ENCODE results near the gene CYSTM1. TPM values are rescaled to one million over a fixed set of nuclear protein-coding genes. Genes with fewer than 3 reads are reported as not detected.
A peak's percentile ranks its signal among the peaks of the same experiment; 100 is the strongest.

CYSTM1 gene
- total RNA-seq, 1 donor from 2014 or later = 24.9 TPM

DNA sequence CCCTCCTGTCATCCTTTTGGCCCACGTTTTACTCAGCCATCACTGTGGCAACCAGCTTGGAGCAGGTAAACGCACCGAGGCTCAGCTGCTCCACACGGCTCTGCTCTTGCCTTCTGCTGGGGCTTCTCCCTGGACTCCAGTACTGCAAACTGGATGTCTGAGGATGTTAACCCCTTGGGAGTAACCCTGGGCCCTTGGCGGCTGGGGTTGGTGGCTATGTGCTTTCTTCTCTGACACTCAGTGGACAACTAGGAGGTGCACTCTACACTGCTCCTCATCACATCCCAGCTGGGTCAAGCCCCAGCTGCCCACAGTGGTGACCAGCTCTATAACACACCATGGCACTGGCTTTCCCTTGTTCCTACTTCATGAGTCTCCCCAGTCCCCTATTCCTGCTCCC, 12.2 kb upstream of the CYSTM1 start:
- Mint-ChIP-seq H3K4me3 (ENCODE audit: unreplicated experiment) (no peak overlapping the region), H3K27me3 (ENCODE audit: low read depth) (peaks cover 2% of the 10 kb centered on the region), H3K4me1 (ENCODE audit: low read depth) (no peaks in the 10 kb centered on the region), H3K36me3 (ENCODE audit: low read depth) (peaks cover 2% of the 10 kb centered on the region), H3K27ac (ENCODE audit: unreplicated experiment) (peak overlapping the region; percentile 53), H3K9me3 (ENCODE audit: low read depth) (no peaks in the 10 kb centered on the region)
- DNase-seq (ENCODE audit: low spot score) = no peak
- TF ChIP-seq, protein P1, sequence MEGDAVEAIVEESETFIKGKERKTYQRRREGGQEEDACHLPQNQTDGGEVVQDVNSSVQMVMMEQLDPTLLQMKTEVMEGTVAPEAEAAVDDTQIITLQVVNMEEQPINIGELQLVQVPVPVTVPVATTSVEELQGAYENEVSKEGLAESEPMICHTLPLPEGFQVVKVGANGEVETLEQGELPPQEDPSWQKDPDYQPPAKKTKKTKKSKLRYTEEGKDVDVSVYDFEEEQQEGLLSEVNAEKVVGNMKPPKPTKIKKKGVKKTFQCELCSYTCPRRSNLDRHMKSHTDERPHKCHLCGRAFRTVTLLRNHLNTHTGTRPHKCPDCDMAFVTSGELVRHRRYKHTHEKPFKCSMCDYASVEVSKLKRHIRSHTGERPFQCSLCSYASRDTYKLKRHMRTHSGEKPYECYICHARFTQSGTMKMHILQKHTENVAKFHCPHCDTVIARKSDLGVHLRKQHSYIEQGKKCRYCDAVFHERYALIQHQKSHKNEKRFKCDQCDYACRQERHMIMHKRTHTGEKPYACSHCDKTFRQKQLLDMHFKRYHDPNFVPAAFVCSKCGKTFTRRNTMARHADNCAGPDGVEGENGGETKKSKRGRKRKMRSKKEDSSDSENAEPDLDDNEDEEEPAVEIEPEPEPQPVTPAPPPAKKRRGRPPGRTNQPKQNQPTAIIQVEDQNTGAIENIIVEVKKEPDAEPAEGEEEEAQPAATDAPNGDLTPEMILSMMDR (IDR thresholded peaks at IDR 0.05) = no peak

DNA sequence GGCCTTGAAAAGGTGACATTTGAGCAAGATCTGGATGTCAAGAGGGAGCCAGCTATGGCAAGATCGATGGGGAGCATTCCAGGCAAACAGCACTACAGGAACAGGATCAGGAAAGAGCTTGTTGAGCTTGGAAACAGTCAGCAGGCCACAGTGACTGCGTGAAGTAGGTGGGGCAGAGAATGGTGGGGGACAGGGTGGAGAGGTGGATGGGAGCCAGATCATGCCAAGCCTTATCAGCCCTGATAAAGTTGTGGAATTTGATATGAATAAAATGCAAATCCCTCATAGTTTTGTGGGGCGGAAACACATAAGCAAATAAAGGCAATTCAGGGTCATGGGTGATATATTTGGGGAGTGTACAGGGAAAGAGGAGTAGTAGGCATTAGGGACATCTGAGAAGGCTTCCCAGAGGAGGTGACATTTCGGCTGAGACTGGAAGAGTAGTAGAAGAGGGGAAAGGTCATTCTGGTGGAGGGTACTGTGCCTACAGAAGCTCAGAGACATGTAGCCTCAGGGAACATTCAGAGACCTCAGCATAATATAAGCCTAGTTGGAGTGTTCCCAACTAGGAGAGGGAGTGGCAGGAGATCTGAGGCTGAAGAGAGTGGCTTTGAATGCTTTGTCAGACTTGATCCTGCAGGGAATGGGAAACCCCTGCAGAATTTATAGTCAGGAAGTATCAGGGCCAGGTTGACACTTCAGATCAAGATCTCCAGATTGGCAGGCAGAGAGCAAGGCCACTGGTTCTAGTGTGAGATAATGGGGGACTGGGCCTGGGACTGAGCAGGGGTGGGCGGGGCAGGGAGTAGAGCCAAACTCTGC, 9.7 kb upstream of the CYSTM1 start:
- TF ChIP-seq, protein P1 (IDR thresholded peaks at IDR 0.05) = no peak
- Mint-ChIP-seq H3K9me3 (ENCODE audit: low read depth) (no peaks in the 10 kb centered on the region), H3K27ac (ENCODE audit: unreplicated experiment) (no peak overlapping the region), H3K36me3 (ENCODE audit: low read depth) (peaks cover 2% of the 10 kb centered on the region), H3K27me3 (ENCODE audit: low read depth) (peaks cover 2% of the 10 kb centered on the region), H3K4me1 (ENCODE audit: low read depth) (no peaks in the 10 kb centered on the region), H3K4me3 (ENCODE audit: unreplicated experiment) (no peak overlapping the region)
- DNase-seq (ENCODE audit: low spot score) = no peak

DNA sequence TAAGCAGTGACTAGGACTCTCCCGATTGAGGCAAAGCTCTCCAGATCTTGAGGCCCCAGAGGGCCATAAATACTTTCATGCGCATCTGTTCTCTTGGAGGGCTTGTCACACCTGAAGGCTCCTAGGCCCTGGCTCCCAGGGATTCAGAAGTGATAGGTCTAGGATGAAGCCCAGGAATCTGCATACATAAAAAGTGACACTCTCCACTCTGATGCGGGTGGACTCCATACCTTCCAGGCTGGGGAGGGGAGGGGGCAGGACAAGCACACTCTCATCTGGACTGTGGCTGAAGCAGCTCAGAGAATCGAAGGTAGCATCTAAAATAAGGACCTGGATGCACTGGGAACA, 9.1 kb upstream of the CYSTM1 start:
- Mint-ChIP-seq H3K9me3 (ENCODE audit: low read depth) (no peaks in the 10 kb centered on the region), H3K4me1 (ENCODE audit: low read depth) (no peaks in the 10 kb centered on the region), H3K4me3 (ENCODE audit: unreplicated experiment) (no peak overlapping the region), H3K36me3 (ENCODE audit: low read depth) (peaks cover 2% of the 10 kb centered on the region), H3K27me3 (ENCODE audit: low read depth) (peaks cover 2% of the 10 kb centered on the region), H3K27ac (ENCODE audit: unreplicated experiment) (no peak overlapping the region)
- TF ChIP-seq, protein P1 (IDR thresholded peaks at IDR 0.05) = no peak
- DNase-seq (ENCODE audit: low spot score) = no peak

- Mint-ChIP-seq H3K27ac (ENCODE audit: unreplicated experiment) (no peak overlapping the region), H3K36me3 (ENCODE audit: low read depth) (peaks cover 4% of the 10 kb centered on the region), H3K4me3 (ENCODE audit: unreplicated experiment) (no peak overlapping the region), H3K9me3 (ENCODE audit: low read depth) (no peaks in the 10 kb centered on the region), H3K4me1 (ENCODE audit: low read depth) (no peaks in the 10 kb centered on the region), H3K27me3 (ENCODE audit: low read depth) (peaks cover 2% of the 10 kb centered on the region)
- DNase-seq (ENCODE audit: low spot score) = no peak
- TF ChIP-seq, protein P1 (IDR thresholded peaks at IDR 0.05) = no peak
Measured at GRCh38 chr5:140166911-140167310, 8.1 kb upstream of the CYSTM1 start.

GRCh38 chr5:140168371-140168770, 6.6 kb upstream of the CYSTM1 start:
- Mint-ChIP-seq H3K27me3 (ENCODE audit: low read depth) (no peaks in the 10 kb centered on the region), H3K36me3 (ENCODE audit: low read depth) (peaks cover 4% of the 10 kb centered on the region), H3K4me3 (ENCODE audit: unreplicated experiment) (no peak overlapping the region), H3K4me1 (ENCODE audit: low read depth) (no peaks in the 10 kb centered on the region), H3K9me3 (ENCODE audit: low read depth) (no peaks in the 10 kb centered on the region), H3K27ac (ENCODE audit: unreplicated experiment) (no peak overlapping the region)
- TF ChIP-seq, protein P1 (IDR thresholded peaks at IDR 0.05) = no peak
- DNase-seq (ENCODE audit: low spot score) = no peak
